Erythroblast (primary cell): ENCODE data around the gene OSBPL10.

Experiments used
- GATA1 ChIP-seq: IDR thresholded peaks from 2 replicates; pipeline ENCODE4 v1.6.1; 2011; ENCODE audit warnings: low read depth, mild to moderate bottlenecking, control low read depth, low read length, moderate library complexity
- POLR2A ChIP-seq: IDR thresholded peaks from 2 replicates; pipeline ENCODE4 v1.6.1; 2011; ENCODE audit warnings: mild to moderate bottlenecking, low read length

DNA sequence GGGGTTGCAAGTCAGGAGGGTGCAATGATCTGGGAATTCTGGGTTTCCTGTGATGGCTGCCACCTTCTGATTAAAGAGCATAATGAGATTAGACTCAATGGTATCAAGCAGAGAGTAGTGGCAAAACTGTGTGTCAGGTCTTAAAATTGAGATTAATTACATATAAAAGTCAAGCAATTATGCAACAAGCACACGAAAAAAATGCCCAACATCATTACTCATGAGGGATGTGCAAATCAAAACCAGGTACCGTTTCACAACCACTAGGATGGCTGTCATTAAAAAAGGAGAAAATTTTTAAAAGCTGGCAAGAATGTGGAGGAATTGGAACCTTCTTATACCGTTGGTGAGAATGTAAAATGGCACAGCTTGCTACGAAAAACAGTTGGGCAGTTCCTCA, 205.0 kb downstream of the OSBPL10 start:
- TF ChIP-seq POLR2A (no peak), GATA1 (no peak)
